Stimulated activated CD8-positive, alpha-beta memory T cell treated with anti-CD3 and anti-CD28 coated beads, Interleukin-12 subunit alpha, Interleukin-12 subunit beta, amount 100 ng/mL, for 1 hour (primary cell): ENCODE measurements around the gene FITM1.

Experiments used
- DNase-seq: peaks from one replicate; pipeline ENCODE4 v3.0.0-alpha.2; 2020; ENCODE audit warnings: low read depth

The FITM1 gene, protein sequence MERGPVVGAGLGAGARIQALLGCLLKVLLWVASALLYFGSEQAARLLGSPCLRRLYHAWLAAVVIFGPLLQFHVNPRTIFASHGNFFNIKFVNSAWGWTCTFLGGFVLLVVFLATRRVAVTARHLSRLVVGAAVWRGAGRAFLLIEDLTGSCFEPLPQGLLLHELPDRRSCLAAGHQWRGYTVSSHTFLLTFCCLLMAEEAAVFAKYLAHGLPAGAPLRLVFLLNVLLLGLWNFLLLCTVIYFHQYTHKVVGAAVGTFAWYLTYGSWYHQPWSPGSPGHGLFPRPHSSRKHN

DNA sequence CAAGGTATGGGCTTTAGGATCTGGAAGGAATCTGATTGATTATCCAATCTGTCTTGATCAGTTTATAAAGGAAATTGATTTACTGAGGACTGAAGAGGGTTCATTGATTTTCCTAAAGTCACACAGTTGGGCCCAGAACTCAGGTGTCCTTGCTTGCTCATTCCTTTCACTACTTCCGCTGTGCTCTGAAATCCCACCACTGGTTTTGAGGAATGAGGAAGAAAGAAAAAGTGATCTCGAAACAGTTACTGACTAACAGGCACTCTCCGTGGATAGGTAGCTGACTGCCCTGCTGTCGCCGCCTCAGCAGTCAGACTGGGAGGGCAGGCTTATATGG, at the start of gene FITM1:
TSS of gene FITM1 (plus strand) at position 280 of the 337 bp plus-strand sequence. CDS start 905 bp downstream, outside the sequence.
- DNase-seq, result no peak

DNA sequence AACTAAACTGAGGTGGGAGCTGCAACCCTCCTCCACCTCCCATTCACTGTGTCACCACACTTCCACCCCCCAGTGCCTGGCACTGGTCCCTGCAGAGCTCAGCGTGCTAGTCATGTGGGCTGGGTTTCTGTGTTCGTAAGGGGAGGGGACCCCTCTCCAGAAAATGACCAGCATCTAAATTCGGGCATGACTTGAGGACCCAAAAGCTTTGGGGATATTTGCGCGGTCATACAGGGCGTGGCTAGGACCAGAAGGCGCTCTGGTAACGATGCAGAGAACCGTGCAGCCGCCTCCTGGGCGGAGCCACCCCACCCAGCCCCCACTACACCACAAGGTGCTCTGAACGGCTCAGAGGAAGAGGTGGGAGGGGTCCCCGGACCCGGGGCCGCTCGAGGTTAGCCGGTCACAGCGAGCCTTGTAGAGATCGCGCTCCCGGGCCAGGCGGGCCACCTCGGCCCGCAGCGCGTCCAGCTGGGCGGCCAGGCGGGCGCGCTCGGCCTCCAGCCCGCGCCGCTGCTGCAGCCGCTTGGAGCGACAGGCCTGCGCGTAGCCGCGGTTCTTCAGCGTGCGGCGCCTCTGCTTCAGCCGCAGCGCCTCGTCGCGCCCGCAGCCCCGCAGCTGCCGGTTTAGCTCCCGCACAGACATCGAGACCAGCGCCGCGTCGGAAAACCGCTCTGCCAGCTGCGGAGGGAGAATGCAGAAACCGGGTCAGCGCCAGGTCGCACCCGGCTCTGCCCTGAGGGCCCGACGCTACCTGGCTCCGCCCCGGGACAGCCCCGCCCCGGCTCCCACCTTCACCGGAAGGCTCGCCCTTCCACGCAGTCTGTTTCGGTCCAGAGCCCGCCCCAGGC, 49.3 kb upstream of the FITM1 start:
- peak; percentile 43 for DNase-seq

DNA sequence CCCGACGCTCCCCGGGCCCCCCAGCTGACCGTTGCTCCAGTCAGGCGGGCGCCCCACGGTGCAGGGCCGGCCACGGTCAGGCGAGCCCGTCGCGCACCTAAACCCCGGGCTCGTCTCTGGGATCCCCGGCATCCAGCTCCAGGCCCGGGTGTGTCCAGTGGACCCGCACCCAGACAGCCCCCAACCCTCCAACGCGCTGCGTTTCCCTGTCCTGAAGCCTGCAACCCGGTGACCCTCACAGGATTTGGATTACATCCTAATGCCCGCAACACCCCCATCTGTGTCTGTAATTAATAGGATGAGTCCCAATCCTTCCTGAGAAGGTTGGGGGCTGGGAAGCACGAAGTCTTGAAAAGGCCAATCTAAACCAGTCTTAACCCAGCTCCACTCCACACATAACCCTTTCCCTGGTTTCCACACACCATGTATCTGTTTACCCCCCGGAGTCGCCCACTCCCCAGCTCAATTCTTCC, 48.7 kb upstream of the FITM1 start:
- DNase-seq, result no peak

DNA sequence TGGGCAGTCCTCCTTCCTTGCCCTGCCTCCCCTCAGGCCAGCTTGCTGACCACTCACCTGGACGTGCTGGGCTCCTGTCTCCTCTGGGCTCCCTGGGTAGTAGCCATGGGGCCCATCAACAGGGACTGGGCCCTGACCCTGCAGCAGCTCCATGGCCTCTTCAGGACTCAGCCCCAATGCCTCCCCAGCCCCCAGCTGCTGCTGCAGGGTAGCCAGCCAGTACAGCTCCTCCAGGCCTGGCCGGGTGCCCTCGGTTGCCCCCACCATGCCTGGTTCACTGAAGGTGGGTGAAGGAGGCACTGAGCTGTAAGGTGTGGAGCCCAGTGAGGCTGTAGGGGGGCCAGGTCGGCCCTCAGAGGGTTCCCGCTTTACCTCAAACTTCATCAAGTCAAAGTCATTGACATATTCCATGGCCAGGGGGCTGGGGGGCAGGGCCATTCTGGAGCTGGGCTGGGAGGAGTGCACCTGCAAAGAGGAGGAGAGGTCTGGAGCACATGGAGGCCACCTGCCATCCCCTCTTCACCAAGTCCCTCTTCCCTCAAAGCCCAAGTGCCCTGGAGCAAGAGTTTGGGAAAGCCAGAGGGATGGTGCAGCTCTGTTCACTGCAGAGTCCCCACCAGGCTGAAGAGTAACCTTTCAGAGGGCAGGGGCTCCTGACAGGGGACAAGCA, 47.9 kb upstream of the FITM1 start:
- DNase-seq, result no peak

DNA sequence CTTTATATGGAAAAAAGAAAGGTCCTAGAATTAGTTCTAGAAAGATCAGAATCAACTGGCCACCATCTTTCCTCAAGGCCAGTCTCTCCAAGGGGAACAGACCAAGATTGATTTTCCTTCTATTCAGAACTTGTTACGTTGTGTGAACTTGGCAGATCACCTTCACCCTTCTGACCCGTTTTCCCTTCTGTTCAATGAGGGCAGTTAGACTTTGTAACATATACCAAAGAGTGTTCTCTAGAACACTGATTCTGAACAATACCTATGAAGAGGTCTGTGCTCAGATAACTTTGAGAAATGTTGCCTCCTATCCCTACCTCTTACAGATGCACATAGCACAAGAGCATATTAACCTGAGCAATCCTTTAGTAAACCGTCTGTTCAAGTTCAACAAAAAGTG, 47.0 kb upstream of the FITM1 start:
- no peak for DNase-seq

DNA sequence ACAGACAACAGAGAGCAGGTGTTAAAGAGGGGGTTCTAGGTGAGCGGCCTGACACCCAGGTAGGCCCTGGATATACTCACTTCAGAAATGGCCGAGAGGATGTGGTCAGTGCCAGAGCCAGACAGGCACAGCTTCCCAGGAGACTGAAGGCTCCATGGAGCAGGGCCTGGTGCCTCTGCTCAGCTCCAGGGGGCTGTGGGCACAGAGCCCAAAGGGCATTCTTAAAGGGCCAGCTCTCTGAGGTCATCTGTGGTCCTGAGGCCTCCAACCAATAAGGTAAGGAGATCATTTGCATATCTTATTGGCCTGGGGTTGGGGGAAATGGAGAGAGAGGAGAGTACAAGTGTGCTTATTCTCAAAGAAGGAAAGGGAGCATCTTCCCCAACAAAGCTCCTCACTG, 46.0 kb upstream of the FITM1 start:
- DNase-seq, result no peak

DNA sequence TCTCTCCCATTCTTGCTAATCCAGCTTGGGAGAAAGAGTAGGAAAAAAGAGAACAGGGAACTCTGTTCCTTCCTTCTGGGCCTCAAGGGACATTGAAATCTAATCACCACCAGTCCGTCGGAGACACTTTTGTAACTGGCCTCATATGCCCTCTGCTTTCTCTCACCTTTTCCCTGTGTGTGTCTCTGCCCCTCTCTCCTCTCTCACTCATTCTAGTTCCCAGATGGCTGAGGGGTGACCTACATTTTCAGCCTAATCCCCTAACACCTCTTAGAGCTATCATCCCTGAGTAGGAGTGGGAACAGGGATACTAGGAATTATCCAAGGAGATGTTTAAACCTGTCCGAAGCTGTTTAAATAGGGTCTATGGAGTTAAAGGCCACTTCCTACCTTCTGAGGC, 45.2 kb upstream of the FITM1 start:
- no peak for DNase-seq

DNA sequence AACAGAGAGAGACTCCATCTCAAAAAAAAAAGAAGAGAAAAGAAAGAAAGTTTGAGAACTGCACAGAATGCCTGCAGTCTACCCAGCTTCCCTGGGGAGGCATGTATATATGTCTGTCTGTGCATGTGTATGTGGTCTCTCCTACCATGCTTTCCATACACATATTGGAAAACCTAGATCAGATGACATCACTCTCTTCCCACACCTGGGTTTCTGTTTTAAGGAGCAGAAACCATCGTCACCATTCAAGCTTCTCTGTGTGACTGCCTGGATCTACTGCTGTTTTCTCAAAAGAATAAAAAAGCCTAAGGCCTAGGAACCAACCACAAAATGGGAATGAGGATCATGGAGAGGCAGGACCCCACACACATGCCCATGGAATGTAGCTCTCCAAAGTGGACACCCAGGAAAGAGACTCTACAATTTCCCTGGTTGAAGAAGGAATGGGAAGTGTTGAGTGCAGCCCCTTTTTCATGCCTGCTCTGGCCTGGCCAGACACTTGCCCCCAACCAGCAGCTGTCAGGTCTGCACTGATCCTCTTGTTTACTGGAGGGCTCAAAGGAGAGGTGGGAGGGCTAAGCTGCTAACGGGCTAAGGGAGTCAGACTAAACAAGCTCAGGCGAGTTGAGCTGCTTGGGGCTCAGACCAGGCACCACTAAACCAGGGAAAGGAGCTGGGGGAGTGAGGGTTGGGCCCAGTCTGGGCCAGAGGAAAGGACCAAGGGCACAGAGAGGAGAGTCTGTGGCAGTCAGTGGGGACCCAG, 44.1 kb upstream of the FITM1 start:
- no peak for DNase-seq

DNA sequence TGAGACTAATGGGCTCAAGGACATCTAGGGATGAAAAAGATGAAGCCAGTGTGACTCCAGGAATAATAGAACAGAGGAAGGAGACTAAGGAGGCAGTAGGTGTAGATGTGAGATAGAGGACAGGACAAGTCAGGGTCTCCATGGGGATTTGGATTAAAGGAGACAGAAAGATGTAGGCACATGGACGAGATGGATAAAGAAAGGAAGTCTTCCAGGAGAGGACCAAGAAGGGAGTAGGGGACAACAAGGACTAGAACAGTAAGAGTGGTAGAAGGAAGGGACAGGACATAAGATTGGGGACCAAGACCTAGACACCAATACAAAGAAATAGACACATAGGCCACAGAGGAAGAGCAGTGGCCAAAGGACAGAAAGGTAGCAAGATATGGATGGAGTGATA, 43.5 kb upstream of the FITM1 start:
- no peak for DNase-seq

DNA sequence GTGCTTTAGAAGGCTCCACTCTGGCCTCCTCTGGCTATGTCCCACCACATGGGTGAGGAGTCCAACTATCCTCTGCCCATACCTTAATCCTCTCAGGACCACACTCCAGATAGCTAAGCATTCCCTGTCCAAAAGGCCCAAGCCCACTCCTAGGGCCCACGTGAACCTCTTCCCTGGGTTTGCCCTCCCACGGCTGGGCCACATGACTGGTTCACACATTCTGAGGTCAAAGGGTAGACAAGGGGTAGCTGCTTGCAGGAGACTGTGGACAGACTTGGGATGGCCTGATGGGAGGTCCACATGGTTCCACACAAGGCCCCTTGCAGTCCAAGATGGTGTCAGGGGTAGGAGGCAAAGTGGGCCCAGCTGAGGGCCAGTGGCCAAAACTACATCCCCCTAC, 42.4 kb upstream of the FITM1 start:
- no peak for DNase-seq

DNA sequence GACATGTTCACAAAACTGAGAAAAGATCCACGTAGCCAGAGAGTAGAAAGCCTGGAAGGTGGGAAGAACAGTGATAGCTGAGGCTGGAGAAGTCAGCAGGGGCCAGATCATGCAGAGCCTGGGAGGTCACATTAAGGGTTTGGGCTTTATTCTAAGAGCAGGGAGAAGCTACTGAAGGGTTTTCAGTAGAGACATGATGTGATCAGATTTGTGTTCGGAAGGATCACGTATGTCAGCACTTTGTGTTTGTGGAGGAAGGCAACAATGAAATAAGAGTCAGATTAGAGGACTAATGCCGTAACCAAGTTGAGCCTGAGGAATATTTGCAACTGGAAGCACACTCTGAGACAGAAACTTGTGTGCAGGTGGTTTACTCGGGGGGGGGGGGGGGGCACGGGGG, 40.6 kb upstream of the FITM1 start:
- DNase-seq, result no peak

DNA sequence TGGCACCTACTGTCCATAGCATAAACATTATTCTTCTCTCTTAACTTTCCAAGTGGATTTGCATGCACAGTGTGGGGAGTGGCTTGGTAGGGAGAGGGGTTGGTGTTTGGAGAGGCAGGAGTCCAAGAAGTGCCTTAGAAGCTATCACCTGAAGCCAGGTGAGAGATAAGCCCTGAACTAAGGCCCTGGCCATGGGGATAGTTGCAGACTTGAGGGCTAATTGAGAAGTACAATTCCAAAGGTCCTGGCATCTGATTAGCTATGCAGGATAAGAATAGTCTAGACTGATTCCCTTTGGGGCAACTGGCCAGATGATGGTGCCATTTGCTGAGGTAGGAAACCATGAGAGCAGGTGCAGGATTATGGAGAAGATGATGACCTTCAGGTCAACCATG, 38.4 kb upstream of the FITM1 start:
- DNase-seq, result no peak

DNA sequence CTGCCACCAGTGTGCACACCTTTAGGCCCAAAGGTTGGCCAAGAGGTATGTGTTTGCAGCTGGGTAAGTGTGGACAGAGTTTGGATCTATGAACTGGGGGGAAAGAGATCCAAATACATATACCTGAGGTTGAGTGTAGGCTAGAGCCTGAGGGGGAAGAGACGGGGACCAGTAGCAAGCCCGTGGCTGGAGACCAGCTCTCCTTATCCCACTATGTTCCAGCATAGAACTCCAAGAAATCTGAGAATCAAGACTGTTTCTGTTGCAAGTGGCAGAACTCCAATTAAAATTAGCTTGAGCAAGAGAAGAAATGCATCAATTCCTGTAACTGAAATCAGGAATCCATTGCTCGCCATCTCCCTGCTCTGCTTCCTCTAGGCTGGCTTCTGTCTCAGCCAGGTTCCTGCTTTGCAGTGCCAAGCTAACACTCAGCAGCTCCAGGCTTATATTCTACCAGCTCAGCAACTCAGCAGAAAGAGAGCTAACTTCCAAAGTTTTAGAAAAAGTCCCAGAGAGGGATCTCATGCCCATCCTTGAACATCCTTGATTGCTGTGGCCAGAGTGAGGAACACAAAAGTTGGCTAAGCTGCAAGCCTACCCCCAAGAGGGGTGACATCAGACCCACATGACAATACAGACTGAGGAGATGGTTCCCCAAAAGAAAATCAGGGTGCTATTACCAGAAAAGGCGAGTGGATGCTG, 37.8 kb upstream of the FITM1 start:
- DNase-seq, result no peak

DNA sequence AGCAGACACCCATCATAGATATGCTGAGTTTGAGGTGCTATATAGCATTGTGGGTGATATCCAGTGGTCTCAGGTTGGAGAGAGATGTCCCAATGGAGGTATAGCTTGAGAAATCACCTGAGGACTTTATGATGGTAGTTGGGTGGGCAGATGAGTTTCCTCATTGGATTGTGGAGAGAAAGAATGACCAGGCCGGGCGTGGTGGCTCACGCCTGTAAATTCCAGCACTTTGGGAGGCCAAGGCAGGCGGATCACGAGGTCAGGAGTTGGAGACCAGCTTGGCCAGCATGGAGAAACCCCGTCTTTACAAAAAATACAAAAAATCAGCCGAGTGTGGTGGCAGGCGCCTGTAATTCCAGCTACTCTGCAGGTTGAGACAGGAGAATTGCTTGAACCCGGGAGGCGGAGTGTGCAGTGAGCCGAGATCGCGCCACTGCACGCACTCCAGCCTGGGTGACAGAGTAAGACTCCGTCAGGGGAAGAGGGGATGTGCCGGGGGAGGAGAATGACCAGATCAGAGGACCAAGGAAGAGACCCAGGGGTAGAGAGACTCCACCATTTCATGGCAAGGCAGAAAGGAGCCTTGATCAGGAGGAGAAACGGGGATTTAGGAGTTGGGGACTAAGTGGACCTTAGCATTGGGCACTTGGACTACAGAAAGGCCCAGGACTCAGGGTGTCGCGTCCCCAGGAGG, 37.1 kb upstream of the FITM1 start:
- DNase-seq, result no peak

DNA sequence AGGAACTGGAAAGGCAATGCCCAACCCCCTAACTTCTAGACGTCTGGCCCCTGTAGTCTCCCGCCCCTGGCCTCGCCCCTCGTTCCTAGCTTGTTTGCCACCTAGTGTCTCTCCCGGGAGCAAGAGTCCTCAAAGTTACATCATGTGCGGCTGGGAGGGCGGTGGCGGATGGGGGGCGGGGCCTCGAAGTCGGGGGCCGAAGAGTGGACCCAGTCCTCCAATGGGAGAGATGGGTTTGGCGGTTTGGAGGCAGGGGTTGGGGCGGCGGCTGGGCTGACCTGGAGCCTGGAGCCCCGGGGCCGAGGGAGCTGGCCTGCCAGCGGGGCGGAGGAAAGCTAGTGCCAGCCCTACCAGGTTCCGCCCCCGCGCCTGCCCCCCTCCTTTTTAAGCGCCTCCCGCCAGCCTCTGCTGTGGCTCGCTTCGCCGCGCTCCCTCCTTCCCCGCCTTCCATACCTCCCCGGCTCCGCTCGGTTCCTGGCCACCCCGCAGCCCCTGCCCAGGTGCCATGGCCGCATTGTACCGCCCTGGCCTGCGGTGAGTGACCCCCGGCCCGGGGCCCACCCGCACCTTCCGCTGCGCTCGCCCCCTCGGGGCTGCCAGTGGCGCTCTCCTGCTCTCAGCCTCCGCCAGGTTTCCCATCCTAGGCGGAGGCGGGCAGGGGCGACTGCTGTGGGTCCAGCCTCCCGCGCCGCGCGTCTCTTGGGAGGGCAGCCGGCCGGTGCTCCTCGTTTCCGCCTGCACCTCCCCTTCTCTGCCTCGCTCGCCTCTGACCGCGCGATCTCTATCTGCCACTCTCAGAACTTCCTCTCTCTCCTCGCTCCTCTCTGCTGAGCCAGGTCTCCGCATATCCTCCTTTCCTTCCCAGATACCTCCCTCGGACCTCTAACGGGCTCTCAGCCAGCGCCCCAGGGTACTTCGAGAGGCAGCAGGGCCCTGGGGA, 36.3 kb upstream of the FITM1 start, which contains the start of gene PCK2:
TSS of gene PCK2 (plus strand) at position 411 of the 940 bp plus-strand sequence. CDS start at position 506, 95 bp downstream.
- DNase-seq, result peak; percentile 50

DNA sequence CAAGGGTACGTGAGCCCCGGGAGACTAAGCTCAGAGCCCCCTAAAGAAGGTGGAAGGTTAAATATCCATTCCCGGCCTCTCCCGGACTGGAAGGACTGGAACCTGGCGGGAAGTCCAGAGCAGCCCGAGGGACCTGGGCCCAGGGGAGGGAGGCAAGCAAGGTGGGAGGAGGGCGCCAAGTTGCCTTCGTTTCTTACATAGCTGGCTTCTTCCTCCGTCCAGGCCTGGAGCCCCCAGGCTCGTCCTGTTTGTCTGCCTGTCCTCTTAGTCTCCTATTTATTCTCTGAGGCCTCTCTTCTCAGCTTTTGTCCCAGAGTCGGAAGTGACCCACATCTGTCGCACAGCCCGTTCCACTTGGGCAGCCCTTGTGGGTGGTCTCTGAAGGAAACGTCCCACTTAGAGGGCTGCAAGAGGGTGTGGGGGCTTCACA, 35.6 kb upstream of the FITM1 start:
- no peak for DNase-seq

DNA sequence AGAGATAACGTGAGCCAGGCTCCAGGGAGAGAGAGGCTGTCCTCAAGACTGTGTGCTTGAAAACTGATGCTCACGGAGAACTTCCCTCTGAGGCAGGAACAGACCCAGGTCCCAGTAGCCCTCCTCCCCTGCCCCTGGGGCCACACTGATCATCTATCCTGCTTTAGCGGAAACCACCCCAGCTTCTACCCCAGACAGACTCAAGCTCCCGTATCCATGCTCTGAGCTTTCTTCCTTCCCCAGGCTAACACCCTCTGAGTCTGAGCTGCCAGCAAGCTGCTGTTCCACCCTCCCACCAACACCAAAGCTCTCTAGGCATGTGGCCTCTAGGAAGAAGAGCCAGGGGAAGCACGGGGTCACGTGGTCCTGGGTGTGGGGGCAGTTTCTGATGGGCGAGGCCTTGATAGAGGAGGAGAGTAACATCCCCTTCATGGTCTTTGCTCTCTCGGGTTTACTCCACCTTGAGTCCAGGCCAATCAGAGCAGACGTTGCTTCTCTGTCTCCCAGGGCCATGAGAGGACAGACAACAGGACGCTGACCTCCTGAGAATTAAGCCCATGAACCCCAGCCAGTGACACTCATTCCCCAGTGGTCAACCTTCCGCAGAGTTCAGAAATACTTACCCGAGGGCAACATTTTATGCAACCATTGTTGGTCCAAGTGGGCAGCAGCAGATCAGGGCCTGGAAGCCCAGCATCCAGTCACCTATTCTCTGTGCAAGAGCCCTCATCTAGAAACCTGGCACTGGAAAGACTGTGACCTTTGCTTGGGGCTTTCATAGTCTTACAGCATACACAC, 35.0 kb upstream of the FITM1 start:
- no peak for DNase-seq

DNA sequence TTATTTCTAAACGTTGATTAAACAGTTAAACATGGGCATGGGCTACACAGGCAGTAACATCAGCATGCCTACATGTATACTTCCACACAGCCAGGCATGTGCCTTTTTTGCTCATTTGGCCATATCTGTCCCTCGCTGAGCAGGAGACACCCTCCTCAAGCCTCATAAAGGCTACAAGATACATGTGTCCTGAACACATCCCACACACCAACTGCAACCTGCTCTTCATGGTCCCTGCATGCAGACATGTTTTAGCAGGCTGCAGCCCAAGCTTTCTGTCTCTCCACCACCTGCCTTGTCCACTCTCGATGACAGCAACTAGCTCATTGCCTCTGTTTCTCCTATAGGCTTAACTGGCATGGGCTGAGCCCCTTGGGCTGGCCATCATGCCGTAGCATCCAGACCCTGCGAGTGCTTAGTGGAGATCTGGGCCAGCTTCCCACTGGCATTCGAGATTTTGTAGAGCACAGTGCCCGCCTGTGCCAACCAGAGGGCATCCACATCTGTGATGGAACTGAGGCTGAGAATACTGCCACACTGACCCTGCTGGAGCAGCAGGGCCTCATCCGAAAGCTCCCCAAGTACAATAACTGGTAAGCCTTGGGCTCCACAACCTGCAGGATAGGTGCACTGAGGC, 33.8 kb upstream of the FITM1 start:
- no peak for DNase-seq
